Measurements from ENCODE around the gene PLPP2.

The PLPP2 gene

GRCh38 chr19:315811-316210 is 24.6 kb upstream of the PLPP2 start:
- DNase-seq (ENCODE audit: low spot score): no peak

- DNase-seq (ENCODE audit: low spot score): no peak
Observed at GRCh38 chr19:313988-314815, 23.0 kb upstream of the PLPP2 start.

- no peak for DNase-seq (ENCODE audit: low spot score)
Observed at GRCh38 chr19:313169-313987, 22.2 kb upstream of the PLPP2 start.

GRCh38 chr19:311813-312261 is 20.6 kb upstream of the PLPP2 start:
- no peak for DNase-seq (ENCODE audit: low spot score)

GRCh38 chr19:310781-311496 is 19.7 kb upstream of the PLPP2 start:
- no peak for DNase-seq (ENCODE audit: low spot score)

GRCh38 chr19:310141-310651 is 19.0 kb upstream of the PLPP2 start:
- DNase-seq (ENCODE audit: low spot score): no peak

- DNase-seq (ENCODE audit: low spot score): no peak
Observed at GRCh38 chr19:309206-309565, 18.0 kb upstream of the PLPP2 start.

GRCh38 chr19:308471-309205 is 17.4 kb upstream of the PLPP2 start:
- no peak for DNase-seq (ENCODE audit: low spot score)

GRCh38 chr19:307793-308420 is 16.7 kb upstream of the PLPP2 start:
- no peak for DNase-seq (ENCODE audit: low spot score)

- DNase-seq (ENCODE audit: low spot score): no peak
Observed at GRCh38 chr19:307111-307531, 15.9 kb upstream of the PLPP2 start.

GRCh38 chr19:306151-306900 is 15.1 kb upstream of the PLPP2 start:
- DNase-seq (ENCODE audit: low spot score): no peak

- DNase-seq (ENCODE audit: low spot score): no peak
Observed at GRCh38 chr19:305240-306150, 14.3 kb upstream of the PLPP2 start.

- no peak for DNase-seq (ENCODE audit: low spot score)
Observed at GRCh38 chr19:296476-297225, 5.4 kb upstream of the PLPP2 start.

- no peak for DNase-seq (ENCODE audit: low spot score)
Observed at GRCh38 chr19:295687-296370, 4.6 kb upstream of the PLPP2 start.

GRCh38 chr19:294946-295686 is 3.9 kb upstream of the PLPP2 start:
- peak; percentile 43 for DNase-seq (ENCODE audit: low spot score)

GRCh38 chr19:294341-294945 is 3.2 kb upstream of the PLPP2 start:
- peak; percentile 34 for DNase-seq (ENCODE audit: low spot score)
